ENCODE data around the gene KPNA4. TPM values are rescaled to one million over a fixed set of nuclear protein-coding genes. Genes with fewer than 3 reads are reported as not detected.

The KPNA4 gene
- total RNA-seq = 10 to 100 TPM; 13.8 to 29.7 (median 22.7) TPM

DNA sequence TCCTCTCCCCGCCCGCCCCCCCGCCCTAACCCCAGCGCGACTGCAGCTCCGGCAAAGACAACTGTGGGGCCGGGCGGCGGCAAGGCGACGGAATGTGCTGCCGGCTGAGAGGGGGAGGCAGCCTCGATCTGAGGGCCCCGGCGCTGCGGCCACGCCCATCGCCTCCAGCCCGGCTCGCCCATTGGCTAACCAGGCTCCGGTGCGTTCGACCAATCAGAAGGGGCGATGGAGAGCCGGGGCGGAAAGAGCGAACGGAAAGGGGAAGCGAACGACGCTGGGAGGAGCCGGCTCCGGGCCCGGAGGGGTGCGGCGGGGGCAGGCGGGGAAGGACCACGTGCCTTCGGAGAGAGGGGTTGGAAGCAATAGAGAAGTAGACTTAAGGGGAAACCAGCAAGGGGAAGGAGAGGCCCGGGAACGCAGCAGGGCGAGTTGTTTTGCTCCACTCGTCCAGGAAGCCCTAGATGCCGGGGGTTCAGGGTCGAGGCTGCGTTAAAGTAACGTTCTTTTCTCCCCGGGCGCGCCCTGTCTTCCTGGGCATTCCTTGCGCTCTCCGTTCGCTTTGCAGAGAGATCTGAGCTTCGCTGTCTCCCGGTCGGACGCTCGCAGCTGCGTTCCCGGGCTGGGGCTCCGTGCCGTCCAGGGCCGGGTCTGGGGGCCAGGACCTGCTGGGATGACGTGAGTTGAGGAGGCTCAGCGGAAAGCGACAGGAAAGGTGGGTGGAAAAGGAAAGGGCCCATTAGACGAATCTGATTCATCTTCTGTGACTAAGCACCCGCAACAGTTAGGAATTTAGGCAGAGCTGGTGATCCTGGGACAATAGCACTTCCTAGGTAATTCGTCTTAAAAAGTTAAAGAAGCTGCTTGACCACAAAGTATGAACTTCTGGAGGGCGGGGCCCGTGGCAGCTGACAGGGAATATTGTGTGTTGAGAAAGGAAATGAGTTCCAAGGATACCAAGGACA is at the start of gene KPNA4:
TSS of gene KPNA4 (minus strand) at position 130 of the 962 bp plus-strand sequence. CDS start 289 bp downstream, outside the sequence.
- in situ Hi-C loops (cut with MboI; ENCODE audit: low pct_ligation_motif_present in 1 of 4, low pct_unique_long_range_greater_than_20kb in 1 of 4, low sequenced_read_pairs in 3 of 4) = no loop called here
- Histone ChIP-seq H3K27ac (peak within 1 kb of the TSS; percentile 98 to 100 (median 99)), H3K4me1 (peaks cover 13 to 49% (median 38%) of the 10 kb centered on the region in 4 donors), H3K36me3 (no peaks in the 10 kb centered on the region), H3K27me3 (no peaks in the 10 kb centered on the region), H3K9me3 (no peaks in the 10 kb centered on the region), H3K4me3 (peak within 1 kb of the TSS; percentile 87 to 99 (median 94))
- WGBS, 2 donors (ENCODE audit: low coverage in 1 of 2) = 1% methylated on average over 16 to 61 of the region's 71 CpGs
- peak; percentile 98 for DNase-seq
- intact Hi-C loops (cut with DNase I; ENCODE audit: low total_unique reads) = no loop called here
- TF ChIP-seq EP300 (IDR thresholded peaks at IDR 0.05; ENCODE audit: low read depth) (no peak), POLR2AphosphoS5 (IDR thresholded peaks at IDR 0.05) (peak; percentile 93 to 96 (median 96)), POLR2A (IDR thresholded peaks at IDR 0.05) (peak; percentile 80)
- TF ChIP-seq, protein P1, sequence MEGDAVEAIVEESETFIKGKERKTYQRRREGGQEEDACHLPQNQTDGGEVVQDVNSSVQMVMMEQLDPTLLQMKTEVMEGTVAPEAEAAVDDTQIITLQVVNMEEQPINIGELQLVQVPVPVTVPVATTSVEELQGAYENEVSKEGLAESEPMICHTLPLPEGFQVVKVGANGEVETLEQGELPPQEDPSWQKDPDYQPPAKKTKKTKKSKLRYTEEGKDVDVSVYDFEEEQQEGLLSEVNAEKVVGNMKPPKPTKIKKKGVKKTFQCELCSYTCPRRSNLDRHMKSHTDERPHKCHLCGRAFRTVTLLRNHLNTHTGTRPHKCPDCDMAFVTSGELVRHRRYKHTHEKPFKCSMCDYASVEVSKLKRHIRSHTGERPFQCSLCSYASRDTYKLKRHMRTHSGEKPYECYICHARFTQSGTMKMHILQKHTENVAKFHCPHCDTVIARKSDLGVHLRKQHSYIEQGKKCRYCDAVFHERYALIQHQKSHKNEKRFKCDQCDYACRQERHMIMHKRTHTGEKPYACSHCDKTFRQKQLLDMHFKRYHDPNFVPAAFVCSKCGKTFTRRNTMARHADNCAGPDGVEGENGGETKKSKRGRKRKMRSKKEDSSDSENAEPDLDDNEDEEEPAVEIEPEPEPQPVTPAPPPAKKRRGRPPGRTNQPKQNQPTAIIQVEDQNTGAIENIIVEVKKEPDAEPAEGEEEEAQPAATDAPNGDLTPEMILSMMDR (IDR thresholded peaks at IDR 0.05) = no peak

GRCh38 chr3:160613661-160614060 is 48.3 kb upstream of the KPNA4 start:
- H3K4me3 ChIP-seq = no peak overlapping the region
- TF ChIP-seq, protein P1 (IDR thresholded peaks at IDR 0.05) = no peak
- TF ChIP-seq EP300 (IDR thresholded peaks at IDR 0.05; ENCODE audit: low read depth) (no peak), POLR2AphosphoS5 (IDR thresholded peaks at IDR 0.05) (no peak), POLR2A (IDR thresholded peaks at IDR 0.05) (no peak)
- in situ Hi-C loops (cut with MboI; ENCODE audit: low pct_ligation_motif_present in 1 of 4, low pct_unique_long_range_greater_than_20kb in 1 of 4, low sequenced_read_pairs in 3 of 4) = no loop called here
- H3K4me1 ChIP-seq = no peaks in the 10 kb centered on the region
- H3K27ac ChIP-seq = no peak overlapping the region
- H3K9me3 ChIP-seq = no peaks in the 10 kb centered on the region
- H3K36me3 ChIP-seq = no peaks in the 10 kb centered on the region
- DNase-seq = no peak
- no peaks in the 10 kb centered on the region for H3K27me3 ChIP-seq
- intact Hi-C loops (cut with DNase I; ENCODE audit: low total_unique reads) = no loop called here
- WGBS, 2 donors (ENCODE audit: low coverage in 1 of 2) = 88 to 89% methylated on average over 1 of the region's 1 CpG

DNA sequence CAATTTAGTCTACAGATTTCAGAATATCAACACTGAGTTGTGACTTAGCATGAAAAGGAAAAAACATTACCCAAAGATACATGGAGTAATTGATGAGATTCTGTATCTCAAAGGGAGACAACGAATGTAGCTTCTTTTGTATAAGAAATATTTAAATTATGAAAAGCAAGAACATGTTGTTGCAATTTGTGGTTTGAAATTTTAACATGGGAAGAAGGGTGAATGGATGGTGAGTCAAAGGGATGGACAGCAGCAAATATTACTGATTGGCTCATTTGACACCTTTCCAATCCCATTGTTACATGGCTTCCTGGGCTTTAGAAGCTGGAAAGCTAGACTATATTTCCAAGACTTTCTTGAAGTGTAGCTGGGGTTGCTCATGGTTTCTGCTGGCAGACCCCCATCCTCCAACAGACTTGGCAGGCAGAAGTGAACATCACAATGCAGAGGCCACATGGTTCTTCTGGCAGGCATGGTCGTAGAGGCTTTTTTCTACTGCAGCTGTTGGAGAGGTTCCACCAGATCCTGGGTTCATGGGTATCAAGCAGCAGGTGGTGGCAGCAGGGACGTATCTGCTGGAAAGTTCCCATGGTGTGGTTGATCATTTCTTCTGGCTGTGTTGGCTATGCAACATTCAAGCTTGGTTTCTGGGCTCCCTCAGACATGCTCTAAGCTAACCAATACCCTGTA is 47.2 kb upstream of the KPNA4 start:
- Histone ChIP-seq H3K9me3 (no peaks in the 10 kb centered on the region), H3K36me3 (no peaks in the 10 kb centered on the region), H3K27ac (no peak overlapping the region), H3K4me3 (no peak overlapping the region), H3K27me3 (no peaks in the 10 kb centered on the region), H3K4me1 (no peaks in the 10 kb centered on the region)
- in situ Hi-C loops (cut with MboI; ENCODE audit: low pct_ligation_motif_present in 1 of 4, low pct_unique_long_range_greater_than_20kb in 1 of 4, low sequenced_read_pairs in 3 of 4) (no loop called here), intact Hi-C loops (cut with DNase I; ENCODE audit: low total_unique reads) (no loop called here)
- TF ChIP-seq EP300 (IDR thresholded peaks at IDR 0.05; ENCODE audit: low read depth) = no peak
- TF ChIP-seq POLR2A (IDR thresholded peaks at IDR 0.05) = no peak
- TF ChIP-seq, protein P1 (IDR thresholded peaks at IDR 0.05) = no peak
- no peak for TF ChIP-seq POLR2AphosphoS5 (IDR thresholded peaks at IDR 0.05)
- WGBS, 2 donors (ENCODE audit: low coverage in 1 of 2) = 75 to 82% methylated on average over 1 to 3 of the region's 3 CpGs
- no peak for DNase-seq

GRCh38 chr3:160611141-160611540 is 45.8 kb upstream of the KPNA4 start:
- Histone ChIP-seq H3K4me1 (no peaks in the 10 kb centered on the region), H3K27me3 (no peaks in the 10 kb centered on the region), H3K4me3 (no peak overlapping the region), H3K36me3 (no peaks in the 10 kb centered on the region), H3K27ac (no peak overlapping the region), H3K9me3 (no peaks in the 10 kb centered on the region)
- TF ChIP-seq POLR2AphosphoS5 (IDR thresholded peaks at IDR 0.05) (no peak), EP300 (IDR thresholded peaks at IDR 0.05; ENCODE audit: low read depth) (no peak), POLR2A (IDR thresholded peaks at IDR 0.05) (no peak)
- TF ChIP-seq, protein P1 (IDR thresholded peaks at IDR 0.05) = no peak
- 95% methylated on average over 3 of the region's 3 CpGs; no CpG with 5 or more reads in 1 of the 2 donors for WGBS, 2 donors (ENCODE audit: low coverage in 1 of 2)
- intact Hi-C loops (cut with DNase I; ENCODE audit: low total_unique reads) (no loop called here), in situ Hi-C loops (cut with MboI; ENCODE audit: low pct_ligation_motif_present in 1 of 4, low pct_unique_long_range_greater_than_20kb in 1 of 4, low sequenced_read_pairs in 3 of 4) (no loop called here)
- DNase-seq = no peak
